GM12872 (cell line): ENCODE results near the gene AHCYL1.

Experiments
- TF ChIP-seq, protein P1 (sequence below): IDR thresholded peaks from 3 replicates; pipeline ENCODE4 v1.5.1; 2011; ENCODE audit warnings: low read depth, mild to moderate bottlenecking, low read length, moderate library complexity; ENCODE audit not compliant: insufficient read depth

Gene AHCYL1

DNA sequence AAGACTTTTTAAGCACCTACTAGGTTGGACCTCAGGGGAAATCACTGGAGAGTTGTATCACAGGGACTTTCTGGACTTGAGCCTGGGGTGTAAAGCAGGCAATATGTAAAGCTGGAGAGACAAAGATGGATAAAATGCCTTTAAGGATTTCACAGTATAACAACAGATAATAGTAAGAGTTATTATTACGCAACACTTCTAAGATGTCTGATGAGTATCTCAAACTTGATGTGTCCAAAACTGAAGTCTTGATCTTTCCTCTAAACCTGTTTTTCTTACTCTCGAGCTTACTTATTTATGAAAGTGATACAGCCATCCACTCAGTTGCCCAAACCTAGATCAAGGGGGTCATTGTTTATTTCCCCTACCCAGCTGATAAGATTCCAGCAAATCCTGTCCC is 47.8 kb downstream of the AHCYL1 start:
- TF ChIP-seq, protein P1, sequence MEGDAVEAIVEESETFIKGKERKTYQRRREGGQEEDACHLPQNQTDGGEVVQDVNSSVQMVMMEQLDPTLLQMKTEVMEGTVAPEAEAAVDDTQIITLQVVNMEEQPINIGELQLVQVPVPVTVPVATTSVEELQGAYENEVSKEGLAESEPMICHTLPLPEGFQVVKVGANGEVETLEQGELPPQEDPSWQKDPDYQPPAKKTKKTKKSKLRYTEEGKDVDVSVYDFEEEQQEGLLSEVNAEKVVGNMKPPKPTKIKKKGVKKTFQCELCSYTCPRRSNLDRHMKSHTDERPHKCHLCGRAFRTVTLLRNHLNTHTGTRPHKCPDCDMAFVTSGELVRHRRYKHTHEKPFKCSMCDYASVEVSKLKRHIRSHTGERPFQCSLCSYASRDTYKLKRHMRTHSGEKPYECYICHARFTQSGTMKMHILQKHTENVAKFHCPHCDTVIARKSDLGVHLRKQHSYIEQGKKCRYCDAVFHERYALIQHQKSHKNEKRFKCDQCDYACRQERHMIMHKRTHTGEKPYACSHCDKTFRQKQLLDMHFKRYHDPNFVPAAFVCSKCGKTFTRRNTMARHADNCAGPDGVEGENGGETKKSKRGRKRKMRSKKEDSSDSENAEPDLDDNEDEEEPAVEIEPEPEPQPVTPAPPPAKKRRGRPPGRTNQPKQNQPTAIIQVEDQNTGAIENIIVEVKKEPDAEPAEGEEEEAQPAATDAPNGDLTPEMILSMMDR: no peak

DNA sequence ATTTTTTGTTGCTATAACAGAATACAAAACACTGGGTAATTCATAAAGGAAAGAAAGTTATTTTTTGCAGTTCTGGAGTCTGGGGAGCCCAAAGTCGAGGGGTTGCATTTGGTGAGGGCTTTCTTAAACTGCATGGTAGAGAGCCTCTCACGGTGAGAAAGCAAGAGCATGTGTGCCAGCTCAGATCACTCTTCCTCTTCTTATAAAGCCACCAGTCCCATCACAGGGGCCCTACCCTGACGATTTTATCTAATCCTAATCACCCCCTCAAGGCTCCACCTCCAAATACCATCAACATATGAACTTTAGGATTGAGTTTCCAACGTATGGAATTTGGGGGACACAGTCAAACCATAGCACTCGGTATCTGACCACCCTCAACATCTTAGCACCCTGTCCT is 48.9 kb downstream of the AHCYL1 start:
- TF ChIP-seq, protein P1: no peak

DNA sequence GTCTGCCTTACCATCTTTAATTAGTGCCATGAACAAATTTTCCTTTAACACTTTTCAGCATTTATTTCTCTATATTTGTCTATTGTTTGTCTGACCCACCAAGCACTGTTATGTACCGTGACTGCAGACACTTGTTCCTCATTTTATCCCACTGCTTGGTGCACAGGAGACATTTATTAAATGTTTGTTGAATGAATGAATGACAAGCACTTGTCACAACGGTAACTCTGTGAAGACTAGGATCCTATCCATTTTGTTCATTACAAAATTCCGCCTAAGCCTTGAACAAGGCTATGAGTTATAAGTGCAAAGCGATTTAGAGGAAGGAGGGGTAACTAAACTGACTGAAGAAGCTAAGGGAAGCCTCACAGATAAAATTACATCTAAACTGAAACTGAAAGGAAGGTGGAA is 49.5 kb downstream of the AHCYL1 start:
- TF ChIP-seq, protein P1: no peak

DNA sequence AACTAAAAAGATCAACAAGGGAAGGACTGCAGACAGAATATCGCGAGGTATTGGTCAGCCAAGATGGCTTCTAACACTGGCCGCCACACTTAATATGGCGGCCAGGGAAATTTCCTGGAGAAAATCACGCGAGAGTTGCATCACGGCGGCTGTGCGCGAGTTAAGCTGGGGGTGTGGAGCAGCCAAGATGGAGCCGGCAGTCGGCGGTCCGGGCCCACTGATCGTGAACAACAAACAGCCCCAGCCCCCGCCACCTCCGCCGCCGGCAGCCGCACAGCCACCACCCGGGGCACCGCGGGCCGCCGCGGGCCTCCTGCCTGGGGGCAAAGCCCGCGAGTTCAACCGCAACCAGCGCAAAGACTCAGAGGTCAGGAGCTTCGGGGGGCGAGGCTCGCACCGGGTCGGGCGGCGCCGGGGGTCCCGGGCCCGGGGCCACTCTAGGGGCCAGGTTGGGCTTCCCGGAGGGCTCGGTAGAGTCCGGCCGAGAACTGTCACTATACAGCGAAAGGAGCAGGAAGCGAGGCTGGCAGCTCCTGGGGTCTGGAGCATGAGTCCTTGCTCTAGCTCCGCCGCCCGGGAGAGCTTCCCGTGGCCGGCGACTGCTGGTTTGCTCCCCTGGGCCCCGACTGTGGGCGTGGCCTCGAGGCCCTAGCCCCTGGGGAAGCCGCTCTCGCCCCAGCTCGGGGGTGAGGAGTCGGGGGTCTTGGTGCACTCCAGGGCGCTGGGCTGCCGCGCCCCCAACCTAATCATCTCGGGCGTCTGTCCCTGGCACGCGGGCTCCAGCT is 50.1 kb downstream of the AHCYL1 start, which contains the start of gene STRIP1:
TSS of gene STRIP1 (plus strand) at position 174 of the 785 bp plus-strand sequence. CDS start at position 188, 14 bp downstream.
- TF ChIP-seq, protein P1: no peak

DNA sequence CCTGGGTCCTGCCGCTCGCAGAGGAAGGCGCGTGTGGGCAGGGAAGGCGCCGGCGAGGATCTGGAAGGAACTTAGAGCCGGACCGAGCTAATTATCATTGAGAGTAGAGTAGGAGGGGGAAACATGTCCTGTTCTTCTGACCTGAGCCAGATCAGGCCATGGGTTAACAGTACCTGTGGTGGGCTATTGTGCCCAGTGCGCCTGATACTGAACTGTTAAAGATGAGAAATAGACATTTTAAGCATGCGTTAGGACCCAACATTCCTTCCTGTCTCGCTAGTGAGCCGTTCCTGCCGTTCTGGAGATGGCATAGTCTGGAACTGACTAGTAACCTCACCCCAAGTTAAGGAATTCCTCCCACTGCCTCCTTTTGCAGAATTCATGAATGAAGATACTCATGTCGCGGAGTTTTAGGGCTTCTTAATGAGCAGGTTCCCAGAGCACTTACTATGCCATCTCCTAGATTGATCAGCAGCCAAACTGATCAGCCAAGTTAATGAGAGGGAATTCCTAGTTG is 50.7 kb downstream of the AHCYL1 start:
- TF ChIP-seq, protein P1: no peak

DNA sequence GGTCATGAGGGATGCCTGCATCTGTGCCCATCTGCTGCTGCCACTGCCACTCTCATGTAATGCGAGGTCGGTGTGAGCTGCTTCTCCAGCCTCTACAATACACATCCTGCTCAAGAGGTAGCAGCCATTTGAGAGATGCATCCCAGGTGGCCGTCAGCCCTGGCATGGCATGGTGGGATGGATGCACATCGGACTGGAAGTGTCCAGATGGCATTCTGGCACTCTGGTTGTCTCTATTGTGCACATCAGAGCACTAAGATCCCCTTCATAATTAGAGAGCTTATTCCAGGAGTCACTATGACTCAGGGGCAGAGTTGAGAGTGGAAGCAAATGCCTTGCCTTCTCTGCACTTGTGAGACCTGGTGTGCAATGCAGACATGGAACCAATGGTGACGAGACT is 53.7 kb downstream of the AHCYL1 start:
- TF ChIP-seq, protein P1: no peak

DNA sequence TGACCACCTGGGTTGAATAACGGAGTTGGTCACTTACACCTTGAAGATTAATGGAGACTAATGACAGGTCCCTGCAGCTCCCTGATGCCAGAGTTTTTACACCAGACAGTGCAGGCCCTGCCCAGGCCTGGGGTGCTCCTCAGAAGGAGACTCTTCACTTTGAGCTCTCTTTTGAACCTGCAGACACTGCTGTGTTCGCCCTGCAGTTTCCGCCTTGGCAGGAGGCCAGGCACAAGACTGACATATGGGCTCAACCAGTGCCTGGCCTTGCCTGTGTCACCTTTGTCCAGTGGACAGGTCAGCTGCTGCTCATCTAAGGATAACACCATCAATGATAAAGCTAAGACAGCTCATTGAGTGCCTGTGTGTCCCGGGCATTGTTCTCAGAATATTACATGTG is 55.1 kb downstream of the AHCYL1 start:
- TF ChIP-seq, protein P1: no peak
